HG02610 (cell line): ENCODE data around the gene ZNF322.

Source experiments
- ATAC-seq: cut with Tn5 transposase; IDR thresholded peaks from one replicate; pipeline ENCODE4 v1.9.1; 2021; ENCODE audit warnings: mild to moderate bottlenecking, moderate library complexity; ENCODE audit not compliant: unreplicated experiment

ZNF322 gene

GRCh38 chr6:26592649-26593048, 66.9 kb downstream of the ZNF322 start:
- no peak for ATAC-seq

GRCh38 chr6:26588965-26589364, 70.6 kb downstream of the ZNF322 start:
- ATAC-seq, result no peak
